ENCODE results near the gene IL4I1. TPM values are rescaled to one million over a fixed set of nuclear protein-coding genes. Genes with fewer than 3 reads are reported as not detected.

IL4I1 gene
- total and polyA plus RNA-seq, 4 donors, result 0.08 to 0.75 (median 0.23) TPM

DNA sequence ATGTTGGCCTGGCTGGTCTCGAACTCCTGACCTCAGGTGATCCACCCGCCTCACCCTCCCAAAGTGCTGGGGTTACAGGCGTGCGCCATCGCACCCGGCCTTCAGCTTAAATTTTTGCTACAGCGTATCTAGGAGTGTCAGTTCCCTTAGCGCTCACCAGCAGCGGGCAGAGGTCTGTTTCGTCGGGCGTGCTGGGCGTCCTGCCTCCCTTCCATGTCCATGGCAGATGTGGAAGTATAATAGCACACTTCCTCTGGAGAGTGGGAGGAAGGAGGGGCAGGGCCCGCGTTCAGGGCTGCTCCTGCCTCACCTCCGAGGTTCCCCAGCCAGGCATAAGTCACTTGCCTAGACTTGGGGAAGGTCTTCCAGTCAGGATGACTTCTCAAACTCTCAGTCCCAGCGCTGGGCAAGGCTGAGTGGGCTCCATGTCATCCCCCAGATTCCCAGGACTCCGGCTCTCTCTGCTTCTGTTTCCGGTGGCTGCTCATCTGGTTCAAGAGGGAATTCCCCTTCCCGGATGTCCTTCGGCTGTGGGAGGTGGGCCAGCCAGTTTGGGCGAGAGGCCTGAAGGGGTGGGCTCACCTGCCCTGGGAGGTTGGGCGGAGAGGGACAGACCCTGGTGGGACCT, 9.5 kb downstream of the IL4I1 start:
- TF ChIP-seq RXRA (IDR thresholded peaks at IDR 0.05), result no peak
- H3K27me3 ChIP-seq (ENCODE audit: control insufficient read depth in 4 of 4, insufficient read depth in 4 of 4, low read length in 3 of 4), result no peaks in the 10 kb centered on the region
- no peaks in the 10 kb centered on the region for H3K9me3 ChIP-seq (ENCODE audit: control insufficient read depth in 4 of 4, low read length in 3 of 4)
- WGBS, result 84% methylated on average over 23 of the region's 23 CpGs
- no peak overlapping the region for H3K4me3 ChIP-seq (ENCODE audit: low read depth in 1 of 3, low read length in 3 of 3)
- H3K4me1 ChIP-seq (ENCODE audit: control insufficient read depth in 4 of 4, insufficient read depth in 4 of 4, low read length in 3 of 4), result peaks cover 0 to 9% (median 4%) of the 10 kb centered on the region in 4 donors
- H3K27ac ChIP-seq (ENCODE audit: low read depth in 1 of 2, low read length in 2 of 2), result no peak overlapping the region
- peaks cover 26 to 36% (median 29%) of the 10 kb centered on the region in 4 donors for H3K36me3 ChIP-seq (ENCODE audit: control insufficient read depth in 4 of 4, insufficient read depth in 3 of 4, low read depth in 1 of 4, low read length in 3 of 4)
- H3K9ac ChIP-seq (ENCODE audit: low read depth in 1 of 2, low read length in 2 of 2), result no peak overlapping the region
- no peak for DNase-seq (ENCODE audit: low spot score)

DNA sequence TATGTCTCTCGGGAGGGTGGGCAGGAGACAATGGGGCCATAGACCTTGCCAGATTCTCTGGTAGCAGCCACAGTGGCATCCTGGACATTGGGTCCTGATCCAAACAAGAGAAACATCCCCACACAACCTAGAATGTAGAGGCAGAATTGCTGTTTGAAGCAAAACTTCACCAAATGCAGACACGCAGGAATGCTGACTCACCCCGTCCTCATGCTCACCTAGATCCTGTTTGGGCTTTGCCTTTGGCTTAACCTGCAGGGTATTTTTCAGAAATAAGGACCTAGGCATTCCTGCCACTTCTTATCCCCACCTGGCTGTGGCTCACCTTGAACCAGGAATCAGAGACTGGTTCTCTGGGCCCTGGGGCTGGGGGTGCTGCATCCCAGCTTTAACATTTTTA, 11.9 kb downstream of the IL4I1 start:
- no peak overlapping the region for H3K4me3 ChIP-seq (ENCODE audit: low read depth in 1 of 3, low read length in 3 of 3)
- no peaks in the 10 kb centered on the region for H3K27me3 ChIP-seq (ENCODE audit: control insufficient read depth in 4 of 4, insufficient read depth in 4 of 4, low read length in 3 of 4)
- H3K36me3 ChIP-seq (ENCODE audit: control insufficient read depth in 4 of 4, insufficient read depth in 3 of 4, low read depth in 1 of 4, low read length in 3 of 4), result peaks cover 41 to 57% (median 46%) of the 10 kb centered on the region in 4 donors
- H3K9me3 ChIP-seq (ENCODE audit: control insufficient read depth in 4 of 4, low read length in 3 of 4), result no peaks in the 10 kb centered on the region
- no peak overlapping the region for H3K27ac ChIP-seq (ENCODE audit: low read depth in 1 of 2, low read length in 2 of 2)
- TF ChIP-seq RAD21 (IDR thresholded peaks at IDR 0.05) (no peak), FOXA2 (IDR thresholded peaks at IDR 0.05) (no peak), SP1 (IDR thresholded peaks at IDR 0.05) (no peak), NR2F2 (IDR thresholded peaks at IDR 0.05) (no peak), FOXA1 (IDR thresholded peaks at IDR 0.05) (no peak), JUND (IDR thresholded peaks at IDR 0.05) (no peak), HNF4G (IDR thresholded peaks at IDR 0.05) (no peak), EGR1 (IDR thresholded peaks at IDR 0.05; ENCODE audit: low read depth in 2 of 2) (no peak), TAF1 (conservative IDR thresholded peaks at IDR 0.05) (no peak), RXRA (IDR thresholded peaks at IDR 0.05) (no peak), HNF4A (conservative IDR thresholded peaks at IDR 0.05) (no peak), YY1 (IDR thresholded peaks at IDR 0.05) (no peak)
- TF ChIP-seq, protein P1, sequence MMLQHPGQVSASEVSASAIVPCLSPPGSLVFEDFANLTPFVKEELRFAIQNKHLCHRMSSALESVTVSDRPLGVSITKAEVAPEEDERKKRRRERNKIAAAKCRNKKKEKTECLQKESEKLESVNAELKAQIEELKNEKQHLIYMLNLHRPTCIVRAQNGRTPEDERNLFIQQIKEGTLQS (IDR thresholded peaks at IDR 0.05), result no peak
- TF ChIP-seq, protein P2, sequence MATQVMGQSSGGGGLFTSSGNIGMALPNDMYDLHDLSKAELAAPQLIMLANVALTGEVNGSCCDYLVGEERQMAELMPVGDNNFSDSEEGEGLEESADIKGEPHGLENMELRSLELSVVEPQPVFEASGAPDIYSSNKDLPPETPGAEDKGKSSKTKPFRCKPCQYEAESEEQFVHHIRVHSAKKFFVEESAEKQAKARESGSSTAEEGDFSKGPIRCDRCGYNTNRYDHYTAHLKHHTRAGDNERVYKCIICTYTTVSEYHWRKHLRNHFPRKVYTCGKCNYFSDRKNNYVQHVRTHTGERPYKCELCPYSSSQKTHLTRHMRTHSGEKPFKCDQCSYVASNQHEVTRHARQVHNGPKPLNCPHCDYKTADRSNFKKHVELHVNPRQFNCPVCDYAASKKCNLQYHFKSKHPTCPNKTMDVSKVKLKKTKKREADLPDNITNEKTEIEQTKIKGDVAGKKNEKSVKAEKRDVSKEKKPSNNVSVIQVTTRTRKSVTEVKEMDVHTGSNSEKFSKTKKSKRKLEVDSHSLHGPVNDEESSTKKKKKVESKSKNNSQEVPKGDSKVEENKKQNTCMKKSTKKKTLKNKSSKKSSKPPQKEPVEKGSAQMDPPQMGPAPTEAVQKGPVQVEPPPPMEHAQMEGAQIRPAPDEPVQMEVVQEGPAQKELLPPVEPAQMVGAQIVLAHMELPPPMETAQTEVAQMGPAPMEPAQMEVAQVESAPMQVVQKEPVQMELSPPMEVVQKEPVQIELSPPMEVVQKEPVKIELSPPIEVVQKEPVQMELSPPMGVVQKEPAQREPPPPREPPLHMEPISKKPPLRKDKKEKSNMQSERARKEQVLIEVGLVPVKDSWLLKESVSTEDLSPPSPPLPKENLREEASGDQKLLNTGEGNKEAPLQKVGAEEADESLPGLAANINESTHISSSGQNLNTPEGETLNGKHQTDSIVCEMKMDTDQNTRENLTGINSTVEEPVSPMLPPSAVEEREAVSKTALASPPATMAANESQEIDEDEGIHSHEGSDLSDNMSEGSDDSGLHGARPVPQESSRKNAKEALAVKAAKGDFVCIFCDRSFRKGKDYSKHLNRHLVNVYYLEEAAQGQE (IDR thresholded peaks at IDR 0.05), result no peak
- TF ChIP-seq, protein P3, sequence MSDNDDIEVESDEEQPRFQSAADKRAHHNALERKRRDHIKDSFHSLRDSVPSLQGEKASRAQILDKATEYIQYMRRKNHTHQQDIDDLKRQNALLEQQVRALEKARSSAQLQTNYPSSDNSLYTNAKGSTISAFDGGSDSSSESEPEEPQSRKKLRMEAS (IDR thresholded peaks at IDR 0.05), result no peak
- TF ChIP-seq, protein P4, sequence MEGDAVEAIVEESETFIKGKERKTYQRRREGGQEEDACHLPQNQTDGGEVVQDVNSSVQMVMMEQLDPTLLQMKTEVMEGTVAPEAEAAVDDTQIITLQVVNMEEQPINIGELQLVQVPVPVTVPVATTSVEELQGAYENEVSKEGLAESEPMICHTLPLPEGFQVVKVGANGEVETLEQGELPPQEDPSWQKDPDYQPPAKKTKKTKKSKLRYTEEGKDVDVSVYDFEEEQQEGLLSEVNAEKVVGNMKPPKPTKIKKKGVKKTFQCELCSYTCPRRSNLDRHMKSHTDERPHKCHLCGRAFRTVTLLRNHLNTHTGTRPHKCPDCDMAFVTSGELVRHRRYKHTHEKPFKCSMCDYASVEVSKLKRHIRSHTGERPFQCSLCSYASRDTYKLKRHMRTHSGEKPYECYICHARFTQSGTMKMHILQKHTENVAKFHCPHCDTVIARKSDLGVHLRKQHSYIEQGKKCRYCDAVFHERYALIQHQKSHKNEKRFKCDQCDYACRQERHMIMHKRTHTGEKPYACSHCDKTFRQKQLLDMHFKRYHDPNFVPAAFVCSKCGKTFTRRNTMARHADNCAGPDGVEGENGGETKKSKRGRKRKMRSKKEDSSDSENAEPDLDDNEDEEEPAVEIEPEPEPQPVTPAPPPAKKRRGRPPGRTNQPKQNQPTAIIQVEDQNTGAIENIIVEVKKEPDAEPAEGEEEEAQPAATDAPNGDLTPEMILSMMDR (IDR thresholded peaks at IDR 0.05; ENCODE audit: low read depth, low read length, missing input control), result no peak
- TF ChIP-seq, protein P5, sequence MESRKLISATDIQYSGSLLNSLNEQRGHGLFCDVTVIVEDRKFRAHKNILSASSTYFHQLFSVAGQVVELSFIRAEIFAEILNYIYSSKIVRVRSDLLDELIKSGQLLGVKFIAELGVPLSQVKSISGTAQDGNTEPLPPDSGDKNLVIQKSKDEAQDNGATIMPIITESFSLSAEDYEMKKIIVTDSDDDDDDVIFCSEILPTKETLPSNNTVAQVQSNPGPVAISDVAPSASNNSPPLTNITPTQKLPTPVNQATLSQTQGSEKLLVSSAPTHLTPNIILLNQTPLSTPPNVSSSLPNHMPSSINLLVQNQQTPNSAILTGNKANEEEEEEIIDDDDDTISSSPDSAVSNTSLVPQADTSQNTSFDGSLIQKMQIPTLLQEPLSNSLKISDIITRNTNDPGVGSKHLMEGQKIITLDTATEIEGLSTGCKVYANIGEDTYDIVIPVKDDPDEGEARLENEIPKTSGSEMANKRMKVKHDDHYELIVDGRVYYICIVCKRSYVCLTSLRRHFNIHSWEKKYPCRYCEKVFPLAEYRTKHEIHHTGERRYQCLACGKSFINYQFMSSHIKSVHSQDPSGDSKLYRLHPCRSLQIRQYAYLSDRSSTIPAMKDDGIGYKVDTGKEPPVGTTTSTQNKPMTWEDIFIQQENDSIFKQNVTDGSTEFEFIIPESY (IDR thresholded peaks at IDR 0.05), result no peak
- 94% methylated on average over 3 of the region's 3 CpGs for WGBS
- no peak overlapping the region for H3K9ac ChIP-seq (ENCODE audit: low read depth in 1 of 2, low read length in 2 of 2)
- H3K4me1 ChIP-seq (ENCODE audit: control insufficient read depth in 4 of 4, insufficient read depth in 4 of 4, low read length in 3 of 4), result peaks cover 0 to 8% (median 3%) of the 10 kb centered on the region in 4 donors
- DNase-seq (ENCODE audit: low spot score), result no peak

Data from liver (tissue), 9 donors.